Nephron progenitor cell (in vitro differentiated cells): Measurements from ENCODE around the gene MYRFL.
A peak's percentile ranks its signal among the peaks of the same experiment; 100 is the strongest.

Experiments used
- DNase-seq: peaks from one replicate; pipeline ENCODE4 v3.0.0; 2021
- H3K27ac Mint-ChIP-seq: 2 replicates; pipeline ENCODE4 v1.8.0; 2021; ENCODE audit warnings: mild to moderate bottlenecking, moderate library complexity, mixed read lengths
- H3K27me3 Mint-ChIP-seq: 2 replicates; pipeline ENCODE4 v1.8.0; 2021; ENCODE audit warnings: mild to moderate bottlenecking, low read depth, mixed read lengths; ENCODE audit not compliant: poor library complexity
- H3K36me3 Mint-ChIP-seq: 2 replicates; pipeline ENCODE4 v1.8.0; 2021; ENCODE audit warnings: low read depth, mixed read lengths
- H3K4me1 Mint-ChIP-seq: 2 replicates; pipeline ENCODE4 v1.8.0; 2021; ENCODE audit warnings: mixed read lengths
- H3K4me3 Mint-ChIP-seq: 2 replicates; pipeline ENCODE4 v1.8.0; 2021; ENCODE audit warnings: mild to moderate bottlenecking, moderate library complexity, mixed read lengths
- H3K9me3 Mint-ChIP-seq: 2 replicates; pipeline ENCODE4 v1.8.0; 2021; ENCODE audit warnings: mild to moderate bottlenecking, moderate library complexity, mixed read lengths
- TF ChIP-seq, protein P1 (sequence below): fragments of 200-600 bp; sonication (generic); IDR thresholded peaks from 2 replicates; pipeline ENCODE4 v1.5.0; 2021; ENCODE audit warnings: antibody characterized with exemption

Gene MYRFL

DNA sequence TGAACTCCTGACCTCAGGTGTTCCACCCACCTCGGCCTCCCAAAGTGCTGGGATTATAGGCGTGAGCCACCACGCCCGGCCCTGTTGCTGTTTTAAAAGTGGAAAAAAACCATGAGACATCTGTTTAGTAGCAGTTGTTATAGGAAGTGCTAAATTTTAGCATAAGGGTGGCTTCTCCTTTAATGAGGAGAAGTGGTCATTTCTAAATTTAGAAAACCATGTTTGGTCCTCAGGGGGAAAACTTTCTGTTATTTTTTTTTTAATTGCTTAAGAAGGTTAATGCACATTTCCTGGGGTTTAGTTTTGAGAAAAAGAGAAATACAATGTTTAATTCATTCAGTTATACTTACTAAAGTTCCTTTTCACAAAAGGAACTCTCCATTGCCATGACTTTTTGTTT, 102.1 kb downstream of the MYRFL start:
- Mint-ChIP-seq H3K9me3 (no peaks in the 10 kb centered on the region), H3K27me3 (peaks cover 6% of the 10 kb centered on the region), H3K4me1 (peaks cover 34% of the 10 kb centered on the region), H3K4me3 (no peak overlapping the region), H3K36me3 (no peaks in the 10 kb centered on the region), H3K27ac (no peak overlapping the region)
- TF ChIP-seq, protein P1, sequence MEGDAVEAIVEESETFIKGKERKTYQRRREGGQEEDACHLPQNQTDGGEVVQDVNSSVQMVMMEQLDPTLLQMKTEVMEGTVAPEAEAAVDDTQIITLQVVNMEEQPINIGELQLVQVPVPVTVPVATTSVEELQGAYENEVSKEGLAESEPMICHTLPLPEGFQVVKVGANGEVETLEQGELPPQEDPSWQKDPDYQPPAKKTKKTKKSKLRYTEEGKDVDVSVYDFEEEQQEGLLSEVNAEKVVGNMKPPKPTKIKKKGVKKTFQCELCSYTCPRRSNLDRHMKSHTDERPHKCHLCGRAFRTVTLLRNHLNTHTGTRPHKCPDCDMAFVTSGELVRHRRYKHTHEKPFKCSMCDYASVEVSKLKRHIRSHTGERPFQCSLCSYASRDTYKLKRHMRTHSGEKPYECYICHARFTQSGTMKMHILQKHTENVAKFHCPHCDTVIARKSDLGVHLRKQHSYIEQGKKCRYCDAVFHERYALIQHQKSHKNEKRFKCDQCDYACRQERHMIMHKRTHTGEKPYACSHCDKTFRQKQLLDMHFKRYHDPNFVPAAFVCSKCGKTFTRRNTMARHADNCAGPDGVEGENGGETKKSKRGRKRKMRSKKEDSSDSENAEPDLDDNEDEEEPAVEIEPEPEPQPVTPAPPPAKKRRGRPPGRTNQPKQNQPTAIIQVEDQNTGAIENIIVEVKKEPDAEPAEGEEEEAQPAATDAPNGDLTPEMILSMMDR: no peak
- DNase-seq: no peak

DNA sequence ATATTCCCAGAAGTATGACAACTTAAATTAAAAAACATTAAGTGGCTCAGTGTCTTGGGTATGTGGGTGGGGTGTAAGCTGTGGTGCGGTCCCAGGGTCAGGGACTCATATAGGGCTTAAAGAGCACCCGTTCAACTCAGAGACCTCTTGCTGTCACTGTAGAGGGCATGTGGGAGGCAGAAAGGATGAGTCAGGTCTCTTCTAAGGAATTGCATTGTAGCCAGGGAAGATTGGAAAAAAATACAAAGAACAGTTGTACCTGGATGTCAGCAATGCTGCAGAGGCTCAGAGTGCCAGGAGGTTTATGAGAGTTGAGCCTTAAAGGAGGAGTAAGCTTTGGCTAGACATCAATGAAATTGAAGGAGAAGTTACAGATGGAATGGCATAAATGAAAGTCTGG, 104.1 kb downstream of the MYRFL start:
- TF ChIP-seq, protein P1: no peak
- peak overlapping the region; percentile 6 for H3K27ac Mint-ChIP-seq
- peaks cover 54% of the 10 kb centered on the region for H3K4me1 Mint-ChIP-seq
- DNase-seq: no peak
- H3K9me3 Mint-ChIP-seq: no peaks in the 10 kb centered on the region
- H3K27me3 Mint-ChIP-seq: peaks cover 6% of the 10 kb centered on the region
- no peaks in the 10 kb centered on the region for H3K36me3 Mint-ChIP-seq
- H3K4me3 Mint-ChIP-seq: no peak overlapping the region

DNA sequence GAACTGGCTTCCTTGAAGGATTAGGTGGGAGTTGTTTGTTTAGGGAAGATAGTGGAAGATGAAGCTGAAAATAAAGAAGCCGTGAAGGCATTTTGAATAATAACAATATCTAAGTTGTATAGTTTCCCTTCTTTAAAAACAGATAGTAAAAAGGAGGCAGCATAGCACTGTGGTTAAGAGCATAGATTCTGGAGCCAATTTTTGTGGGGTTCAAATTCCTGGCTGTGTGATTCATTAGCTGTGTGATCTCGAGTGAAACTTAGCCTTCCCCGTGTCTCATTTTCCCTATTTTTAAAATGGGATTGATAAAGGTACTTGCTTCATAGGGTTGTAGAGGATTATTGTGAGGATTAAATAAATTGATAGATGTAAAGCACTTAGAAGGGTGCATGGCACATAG, 104.5 kb downstream of the MYRFL start:
- Mint-ChIP-seq H3K9me3 (no peaks in the 10 kb centered on the region), H3K27ac (no peak overlapping the region), H3K4me1 (peaks cover 58% of the 10 kb centered on the region), H3K36me3 (no peaks in the 10 kb centered on the region), H3K27me3 (peaks cover 6% of the 10 kb centered on the region), H3K4me3 (no peak overlapping the region)
- DNase-seq: no peak
- TF ChIP-seq, protein P1: no peak

DNA sequence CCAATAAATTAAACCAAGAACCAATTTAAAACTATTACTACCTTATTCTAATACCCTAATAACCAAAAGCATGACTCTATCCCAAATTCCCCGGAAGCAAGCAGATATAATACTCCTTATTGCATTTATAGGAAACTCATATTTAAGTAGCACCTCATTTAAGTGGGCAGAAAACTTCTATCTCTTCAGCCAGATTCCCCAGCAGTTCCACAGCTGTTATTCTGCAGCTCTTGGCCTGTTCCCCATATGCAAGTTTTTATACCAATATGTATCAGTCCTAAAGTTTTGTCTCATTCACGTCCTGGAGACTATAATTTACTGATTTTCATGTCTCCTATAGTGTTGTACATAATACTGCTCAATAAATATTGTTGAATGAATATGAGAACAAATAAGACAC, 106.5 kb downstream of the MYRFL start:
- H3K4me3 Mint-ChIP-seq: no peak overlapping the region
- TF ChIP-seq, protein P1: no peak
- H3K27ac Mint-ChIP-seq: no peak overlapping the region
- no peak for DNase-seq
- peaks cover 68% of the 10 kb centered on the region for H3K4me1 Mint-ChIP-seq
- no peaks in the 10 kb centered on the region for H3K36me3 Mint-ChIP-seq
- no peaks in the 10 kb centered on the region for H3K9me3 Mint-ChIP-seq
- peaks cover 2% of the 10 kb centered on the region for H3K27me3 Mint-ChIP-seq

DNA sequence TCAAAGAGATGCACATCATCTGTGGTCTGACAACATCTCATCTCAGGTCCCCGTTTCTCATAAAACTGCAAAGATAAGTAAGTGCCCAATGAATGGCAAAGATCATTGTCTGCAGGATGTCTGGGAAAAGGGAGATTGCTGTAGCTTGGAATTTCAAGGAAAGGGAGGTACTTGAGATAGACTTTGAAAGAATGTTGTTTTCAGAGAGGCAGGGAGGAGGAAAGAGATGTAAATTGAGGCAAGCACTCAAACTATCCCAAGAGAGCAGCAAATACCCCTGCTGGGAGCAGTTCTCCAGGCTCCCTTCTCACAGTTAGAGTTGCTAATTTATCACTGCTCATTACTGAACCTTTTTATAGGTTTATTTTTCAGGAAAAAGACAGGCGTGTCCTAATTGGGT, 107.1 kb downstream of the MYRFL start:
- TF ChIP-seq, protein P1: no peak
- Mint-ChIP-seq H3K9me3 (peaks cover 3% of the 10 kb centered on the region), H3K27me3 (peaks cover 2% of the 10 kb centered on the region), H3K4me1 (peaks cover 71% of the 10 kb centered on the region), H3K4me3 (no peak overlapping the region), H3K27ac (peak overlapping the region; percentile 87), H3K36me3 (no peaks in the 10 kb centered on the region)
- DNase-seq: no peak

DNA sequence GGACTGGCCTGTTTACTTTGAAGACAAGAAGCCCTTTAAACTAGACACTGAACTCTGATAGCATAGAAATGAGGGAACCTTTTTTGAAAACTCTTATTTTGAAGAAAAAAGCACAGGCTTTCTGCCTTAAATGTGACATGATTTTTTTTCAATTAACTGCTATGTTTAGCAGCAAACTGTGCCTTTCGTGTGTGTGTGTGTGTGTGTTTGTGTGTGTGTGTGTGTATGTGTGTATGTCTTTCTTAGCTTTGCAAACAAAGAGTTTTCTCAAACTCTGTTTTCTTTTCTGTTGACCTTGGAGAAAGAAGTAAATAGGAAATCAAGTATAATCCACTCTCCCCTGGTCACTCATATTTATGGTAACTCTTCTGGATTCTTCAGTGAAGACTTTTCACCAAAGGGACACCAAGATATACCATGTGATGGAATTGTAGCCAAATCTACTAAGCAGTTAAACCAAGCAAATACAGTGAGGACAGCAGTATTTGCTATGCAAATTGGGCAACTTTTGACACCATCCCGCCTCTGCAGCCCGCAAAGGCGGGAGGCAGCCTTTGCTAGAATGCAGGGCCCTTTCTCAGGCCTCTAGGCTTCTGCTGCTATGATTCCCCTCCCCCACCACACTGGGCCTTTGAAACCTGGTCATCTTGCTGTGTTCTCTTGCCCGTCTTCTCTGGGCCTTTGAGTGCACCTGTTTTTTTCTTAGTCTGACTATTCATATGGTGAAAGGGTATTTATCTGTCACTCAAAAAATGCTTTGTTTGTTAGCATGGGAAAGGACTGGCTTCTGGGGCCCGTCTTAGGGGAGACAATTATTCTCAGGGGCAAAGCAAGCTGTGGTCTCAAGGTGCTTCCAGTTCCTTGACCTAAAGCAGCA, 107.9 kb downstream of the MYRFL start:
- H3K4me1 Mint-ChIP-seq: peaks cover 71% of the 10 kb centered on the region
- H3K27ac Mint-ChIP-seq: peak overlapping the region; percentile 87
- H3K36me3 Mint-ChIP-seq: peaks cover 7% of the 10 kb centered on the region
- H3K4me3 Mint-ChIP-seq: no peak overlapping the region
- H3K27me3 Mint-ChIP-seq: peaks cover 2% of the 10 kb centered on the region
- H3K9me3 Mint-ChIP-seq: peaks cover 10% of the 10 kb centered on the region
- TF ChIP-seq, protein P1: no peak
- DNase-seq: peak; percentile 22
